GM21723 (cell line): Measurements from ENCODE around the gene DENND4A.
"Not testable (repeated sequence)": the region's sequence is repeated elsewhere in the genome, so short reads cannot be mapped to it uniquely, and the experiment has no call there.

Experiments used
- ATAC-seq: cut with Tn5 transposase; IDR thresholded peaks from one replicate; pipeline ENCODE4 v1.9.1; 2021; ENCODE audit warnings: mild to moderate bottlenecking, moderate library complexity; ENCODE audit not compliant: unreplicated experiment

DENND4A gene

DNA sequence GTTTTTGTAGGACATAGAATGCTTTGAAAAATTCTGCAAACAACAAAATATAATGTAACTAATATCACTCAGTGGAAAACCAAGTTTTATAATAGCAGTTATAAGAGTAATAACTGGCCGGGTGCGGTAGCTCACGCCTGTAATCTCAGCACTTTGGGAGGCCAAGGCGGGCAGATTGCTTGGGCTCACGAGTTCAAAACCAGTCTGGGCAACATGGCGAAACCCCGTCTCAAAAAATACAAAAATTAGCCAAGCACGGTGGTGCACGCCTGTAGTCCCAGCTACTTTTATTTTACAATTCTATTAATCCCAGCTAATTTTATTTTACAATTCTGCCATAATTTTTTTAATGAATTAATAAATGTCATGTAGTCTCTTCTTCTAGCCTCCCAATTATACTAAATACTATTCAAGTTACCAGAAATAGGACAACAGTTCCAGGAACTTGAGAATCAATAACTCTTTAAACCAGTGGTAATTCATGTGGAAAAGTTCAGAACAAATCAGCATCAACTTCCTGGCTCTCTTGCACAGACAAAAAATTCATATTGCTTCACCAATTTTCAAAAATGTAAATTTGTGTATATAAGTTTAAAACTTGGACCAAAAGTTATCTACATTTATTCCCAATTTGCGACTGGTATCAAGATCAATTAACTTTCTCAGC lies 2.2 kb downstream of the DENND4A start:
- no peak for ATAC-seq

DNA sequence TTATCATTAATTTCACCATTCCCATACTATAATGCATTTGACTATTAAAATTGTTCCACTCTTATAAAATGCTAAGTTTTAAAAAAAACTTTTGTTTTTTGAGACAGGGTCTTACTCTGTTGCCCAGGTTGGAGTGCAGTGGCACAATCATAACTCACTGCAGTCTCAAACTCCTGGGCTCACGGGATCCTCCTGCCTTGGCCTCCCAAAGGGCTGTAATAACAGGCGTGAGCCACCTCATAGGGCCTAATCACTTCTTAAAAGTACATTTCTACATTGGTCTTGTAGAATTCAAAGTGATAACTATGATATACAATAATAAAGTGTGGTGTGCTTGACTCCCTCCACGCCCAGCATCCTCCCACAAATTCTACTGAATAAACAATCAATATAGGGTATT lies 3.0 kb downstream of the DENND4A start:
- ATAC-seq = no peak

DNA sequence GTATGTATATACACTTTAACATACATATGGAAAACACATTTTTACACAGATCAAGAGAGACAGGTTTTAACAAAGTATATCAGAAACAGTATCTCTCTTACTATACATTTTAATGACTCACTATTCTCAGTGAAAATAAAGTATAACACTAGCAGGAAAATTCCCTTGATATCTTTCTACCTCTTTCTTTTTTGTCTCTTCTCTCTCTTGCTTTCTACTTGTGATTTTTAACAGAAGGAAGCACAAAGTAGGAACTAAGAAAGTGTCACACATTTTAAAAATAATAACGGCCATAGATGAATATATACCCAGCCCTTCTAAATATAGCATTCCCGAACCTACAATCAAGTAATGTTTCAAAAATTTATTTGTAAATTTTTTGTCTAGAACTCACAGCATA lies 4.8 kb downstream of the DENND4A start:
- no peak for ATAC-seq

DNA sequence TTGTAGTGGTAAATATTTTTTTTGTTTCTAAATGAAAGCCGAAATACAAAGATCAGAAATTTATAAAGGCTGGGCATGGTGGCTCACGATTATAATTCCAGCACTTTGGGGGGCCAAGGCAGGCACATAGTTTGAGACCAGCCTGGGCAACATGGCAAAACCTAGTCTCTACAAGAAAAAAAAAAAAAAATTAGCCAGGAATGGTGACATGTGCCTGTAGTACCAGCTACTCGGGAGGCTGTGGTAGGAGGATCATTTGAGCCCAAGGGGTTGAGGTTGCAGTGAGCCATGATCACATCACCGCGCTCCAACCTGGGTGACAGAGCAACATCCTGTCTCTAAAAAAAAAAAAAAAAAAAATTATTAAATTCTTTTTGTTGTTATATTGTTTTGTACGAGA lies 6.9 kb downstream of the DENND4A start:
- ATAC-seq = no peak

DNA sequence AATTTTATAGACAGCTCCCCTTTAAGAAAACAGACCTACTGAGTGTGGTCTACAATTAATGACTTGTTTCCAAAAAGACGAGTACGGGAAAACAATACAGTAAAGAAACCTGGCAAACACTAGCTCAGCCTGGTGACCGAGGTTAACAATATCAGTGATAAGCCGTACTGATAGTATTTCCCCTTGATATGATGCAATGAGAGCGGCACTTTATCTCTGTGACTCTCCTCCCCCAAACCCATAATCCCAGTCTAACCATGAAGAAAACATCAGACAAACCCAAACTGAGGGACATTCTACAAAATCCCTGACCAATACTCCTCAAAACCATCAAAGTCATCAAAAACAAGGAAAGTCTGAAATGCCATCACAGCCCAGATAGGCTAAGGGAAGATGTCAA lies 8.2 kb downstream of the DENND4A start:
- ATAC-seq = no peak

DNA sequence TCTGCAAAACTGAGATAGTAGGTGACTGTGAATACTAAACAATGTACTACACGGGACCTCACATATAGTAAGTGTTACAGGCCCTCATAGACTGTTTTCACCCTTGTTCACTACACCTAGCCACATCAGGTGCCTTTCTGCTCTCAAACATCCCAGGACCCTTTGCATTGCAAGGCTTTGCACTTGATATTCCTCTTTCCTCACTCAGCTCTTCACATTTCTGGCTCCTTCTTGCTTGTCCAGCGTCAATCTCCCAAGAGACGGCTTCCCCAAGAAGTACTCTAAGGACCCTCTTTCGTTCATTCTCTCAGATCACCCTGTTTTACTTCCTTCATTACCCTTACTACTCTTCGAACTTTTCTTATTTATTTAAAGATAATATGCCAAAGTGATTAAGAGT lies 10.0 kb downstream of the DENND4A start:
- no peak for ATAC-seq

DNA sequence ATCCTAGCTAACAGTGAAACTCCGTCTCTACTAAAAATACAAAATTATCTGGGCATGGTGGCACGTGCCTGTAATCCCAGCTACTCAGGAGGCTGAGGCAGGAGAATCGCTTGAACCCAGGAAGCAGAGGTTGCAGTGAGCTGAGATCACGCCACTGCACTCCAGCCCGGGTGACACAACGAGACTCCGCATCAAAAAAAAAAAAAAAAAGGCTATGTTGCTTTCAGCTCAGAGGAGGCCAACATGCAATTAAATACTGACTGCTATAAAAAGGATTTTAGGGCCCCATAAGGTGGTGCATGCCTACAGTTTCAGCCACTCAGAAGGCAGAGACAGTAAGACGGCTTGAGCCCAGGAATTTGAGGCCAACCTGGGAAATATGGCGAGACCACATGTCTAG lies 13.4 kb downstream of the DENND4A start:
- ATAC-seq = not testable (repeated sequence)

DNA sequence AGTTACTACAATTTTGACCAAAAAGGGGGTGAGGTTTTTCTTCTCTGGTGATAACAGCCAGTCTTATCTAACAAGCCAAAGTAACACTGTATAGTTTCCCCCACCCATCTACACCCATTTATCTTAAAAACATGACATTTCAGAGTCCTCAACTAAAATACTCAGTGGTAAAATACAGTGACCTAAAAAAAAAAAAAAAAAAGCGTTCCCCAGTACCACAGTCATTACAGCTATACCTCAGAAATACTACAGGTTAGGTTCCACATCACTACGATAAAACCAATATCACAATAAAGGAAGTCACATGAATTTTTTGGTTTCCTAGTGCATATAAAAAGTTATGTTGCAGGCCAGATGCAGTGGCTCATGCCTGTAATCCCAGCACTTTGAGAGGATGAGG lies 13.8 kb downstream of the DENND4A start:
- no peak for ATAC-seq

DNA sequence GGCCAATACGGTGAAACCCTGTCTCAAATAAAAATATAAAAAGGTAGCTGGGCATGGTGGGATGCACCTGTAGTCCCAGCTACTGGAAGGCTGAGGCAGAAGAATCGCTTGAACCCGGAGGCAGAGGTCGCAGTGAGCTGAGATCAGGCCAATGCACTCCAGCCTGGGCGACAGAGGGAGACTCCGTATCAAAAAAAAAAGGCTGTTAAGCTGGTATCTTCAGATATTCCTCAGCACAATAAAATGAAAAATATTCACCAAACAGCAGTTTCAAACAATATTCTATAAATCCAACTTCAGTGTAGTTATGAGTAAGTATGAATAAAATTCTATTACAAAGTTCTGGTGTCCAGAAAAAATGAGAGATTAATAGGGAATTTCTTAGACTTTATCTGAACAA lies 14.2 kb downstream of the DENND4A start:
- ATAC-seq = no peak

DNA sequence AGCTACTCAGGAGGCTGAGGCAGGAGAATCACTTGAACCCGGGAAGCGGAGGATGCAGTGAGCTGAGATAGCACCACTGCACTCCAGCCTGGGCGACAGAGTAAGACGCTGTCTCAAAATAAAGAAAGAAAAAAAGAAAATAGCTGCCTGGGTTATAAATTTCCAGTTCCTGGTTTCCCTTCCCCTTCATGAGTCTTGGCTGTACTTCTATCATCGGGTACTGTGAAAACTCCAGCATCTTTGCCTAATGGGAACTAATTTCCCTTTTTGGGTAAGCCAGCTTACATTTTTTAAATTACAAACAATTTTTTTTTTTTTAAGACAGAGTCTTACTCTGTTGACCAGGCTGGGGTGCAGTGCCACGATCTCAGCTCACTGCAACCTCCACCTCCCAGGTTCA lies 15.0 kb downstream of the DENND4A start:
- no peak for ATAC-seq

DNA sequence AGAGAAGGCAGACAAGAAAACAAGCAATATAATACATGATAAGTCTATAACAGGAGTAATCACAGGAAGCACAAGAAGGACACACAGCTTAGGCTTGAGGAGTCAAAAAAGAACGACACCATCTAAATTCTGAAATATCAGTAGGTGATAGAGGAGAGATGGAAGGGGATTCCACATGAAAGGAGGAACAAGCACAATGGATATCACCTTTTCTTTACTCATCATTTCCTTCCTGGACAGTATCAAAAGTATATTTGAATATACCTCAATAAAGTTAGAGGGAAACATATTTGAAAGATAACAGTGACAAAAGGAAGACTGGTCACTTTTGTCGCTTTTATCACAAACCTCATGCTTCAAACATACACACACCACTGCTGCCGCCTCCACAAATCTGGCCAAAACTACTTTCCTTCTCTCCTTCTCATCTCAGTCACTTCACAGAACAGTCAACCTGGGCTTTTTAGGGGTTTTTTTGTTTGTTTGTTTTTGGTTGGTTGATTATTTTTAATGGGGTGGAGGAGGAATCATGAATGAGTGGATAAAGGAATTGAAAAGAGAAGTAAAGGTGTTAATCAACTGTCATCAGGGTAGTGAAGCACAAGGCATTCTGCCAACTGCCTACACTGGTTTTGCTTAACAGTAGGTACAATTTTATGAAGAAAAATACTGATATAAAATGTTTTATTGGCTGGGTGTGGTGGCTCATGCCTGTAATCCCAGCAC lies 18.5 kb downstream of the DENND4A start:
- no peak for ATAC-seq

DNA sequence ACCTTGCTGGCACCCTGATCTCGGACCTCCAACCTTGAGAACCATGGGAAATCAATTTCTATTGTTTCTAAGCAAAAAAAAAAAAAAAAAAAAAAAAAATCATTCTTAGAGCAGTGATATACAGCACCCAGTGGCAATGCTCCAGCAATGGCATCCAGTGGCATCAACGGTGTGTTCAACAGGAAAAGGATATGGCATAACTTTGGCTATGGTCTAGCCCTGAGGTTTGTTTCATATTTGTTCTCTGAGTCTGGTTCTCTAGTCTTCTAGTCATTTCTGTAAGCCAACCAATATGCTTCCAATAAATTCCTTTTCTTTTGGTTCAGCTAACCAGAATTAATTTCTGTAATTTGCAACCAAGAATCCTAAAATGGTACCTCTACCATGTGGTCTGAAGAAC lies 19.2 kb downstream of the DENND4A start:
- no peak for ATAC-seq

DNA sequence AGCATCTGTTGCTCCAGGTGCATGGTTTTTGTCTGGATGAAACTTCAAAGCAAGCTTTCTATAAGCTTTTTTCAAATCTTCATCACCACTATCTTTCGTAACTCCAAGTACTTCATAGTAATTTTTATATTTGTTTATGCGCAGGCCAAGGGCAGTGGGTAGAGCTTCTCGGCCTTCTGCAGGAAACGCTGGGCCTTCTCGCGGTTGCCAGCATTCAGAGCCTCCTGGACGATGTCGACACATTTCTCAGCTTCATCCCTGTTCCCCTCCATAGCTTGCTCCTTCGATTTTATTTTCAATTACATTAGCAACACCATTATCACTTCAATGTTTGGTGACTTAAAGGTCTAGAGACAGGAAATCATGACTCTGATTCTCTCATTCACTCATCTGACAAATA lies 20.2 kb downstream of the DENND4A start:
- no peak for ATAC-seq

DNA sequence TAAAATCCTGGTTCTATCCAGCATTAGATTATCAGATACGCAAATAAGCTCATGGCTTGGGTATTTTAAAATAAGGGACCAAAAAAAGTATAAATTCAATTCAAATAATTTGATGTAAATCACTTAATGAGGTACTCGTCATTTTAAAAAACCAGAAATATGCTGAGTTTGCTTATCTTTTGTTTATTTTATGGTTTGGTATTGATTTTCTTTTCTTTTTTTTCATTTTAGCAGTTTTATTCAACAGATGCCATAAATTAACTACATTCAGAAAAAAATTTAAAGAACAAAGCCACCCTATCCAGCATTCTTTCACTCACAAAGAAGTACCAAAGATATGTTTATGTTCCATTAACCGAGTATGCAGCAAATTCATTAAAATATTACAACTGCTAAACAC lies 22.6 kb downstream of the DENND4A start:
- ATAC-seq = no peak

DNA sequence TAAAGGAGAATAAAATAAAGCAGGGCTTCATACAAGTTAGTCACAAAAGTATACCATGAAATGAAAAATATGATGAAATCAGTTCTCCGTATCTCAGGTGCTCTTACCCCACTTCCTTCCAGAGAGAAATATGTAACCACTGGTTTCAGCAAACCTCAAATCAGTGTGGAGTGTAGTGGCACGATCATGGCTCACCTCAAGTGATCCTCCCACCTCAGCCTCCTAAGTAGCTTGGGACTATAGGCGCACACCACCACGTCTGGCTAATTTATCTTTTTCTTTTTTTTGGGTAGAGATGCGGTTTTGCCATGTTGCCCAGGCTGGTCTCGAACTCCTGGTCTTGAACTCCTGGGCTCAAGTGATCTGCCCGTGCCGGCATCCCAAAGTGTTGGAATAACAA lies 24.2 kb downstream of the DENND4A start:
- no peak for ATAC-seq

DNA sequence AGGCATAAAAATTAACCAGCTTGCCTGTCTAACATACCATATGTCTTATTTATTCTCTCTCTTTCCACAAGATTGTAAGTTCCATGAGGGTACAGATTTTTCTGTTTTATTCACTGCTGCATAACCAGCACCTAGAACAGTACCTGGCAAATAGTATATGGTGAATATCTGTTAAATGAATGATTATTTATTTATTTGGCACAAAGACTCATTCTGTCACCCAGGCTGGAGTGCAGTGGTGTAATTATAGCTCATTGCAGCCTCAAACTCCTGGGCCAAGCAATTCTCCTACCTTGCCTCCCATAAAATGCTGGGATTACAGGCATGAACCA lies 24.9 kb downstream of the DENND4A start:
- ATAC-seq = no peak

DNA sequence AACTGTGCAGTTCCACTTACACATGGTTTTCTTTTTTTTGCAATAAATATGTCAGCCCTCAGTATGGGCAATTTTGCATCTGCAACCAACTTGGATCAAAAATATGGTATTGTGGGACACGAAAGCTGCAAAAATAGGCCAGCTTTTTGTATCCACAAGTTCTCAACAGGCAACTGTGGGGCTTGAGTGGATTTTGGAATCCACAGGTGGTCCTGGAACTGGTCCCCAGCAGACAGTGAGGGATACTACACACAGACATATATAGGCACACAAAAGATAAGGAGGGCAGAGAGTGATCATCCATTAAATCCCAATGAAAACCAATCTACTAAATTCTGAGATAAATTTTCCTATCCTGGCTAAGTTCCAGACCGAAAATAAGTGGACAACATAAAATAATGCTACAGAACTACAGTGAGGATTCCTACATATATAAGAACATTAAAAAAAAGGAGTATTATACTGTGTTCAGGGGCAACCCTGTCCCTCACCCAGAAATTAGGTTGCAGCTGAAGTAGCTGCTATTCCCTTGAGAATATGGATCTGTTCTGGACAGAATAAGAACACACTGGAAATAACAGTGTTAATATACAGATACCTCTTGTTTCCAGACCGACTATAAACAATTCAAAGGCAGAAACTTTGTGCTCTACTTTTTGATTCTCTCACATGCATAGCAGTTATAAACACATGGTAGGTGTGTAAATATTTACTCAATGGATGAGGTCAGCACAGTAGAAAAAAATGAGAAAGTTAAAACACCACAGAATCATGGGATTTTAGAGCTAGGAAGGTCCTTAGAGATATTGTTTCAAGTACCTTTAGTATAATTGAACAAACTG lies 25.4 kb downstream of the DENND4A start:
- no peak for ATAC-seq

DNA sequence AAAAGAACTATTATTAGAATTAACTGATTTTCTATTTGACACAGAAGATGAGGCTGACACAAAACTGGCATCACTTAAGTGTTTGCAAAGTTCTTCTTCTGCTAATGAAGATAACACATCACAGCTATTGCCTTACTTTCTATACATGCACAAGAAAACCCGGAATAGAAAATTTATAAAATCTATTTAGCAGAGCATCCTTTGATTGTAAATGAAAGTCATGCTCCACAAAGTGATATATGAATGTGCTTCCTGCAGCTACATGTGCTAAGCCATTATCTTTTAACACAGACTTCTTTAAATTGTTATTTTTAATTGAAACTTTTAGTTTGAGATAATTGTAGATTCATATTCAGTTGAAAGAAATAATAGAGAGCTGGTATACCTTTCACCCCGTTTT lies 27.0 kb downstream of the DENND4A start:
- ATAC-seq = no peak

DNA sequence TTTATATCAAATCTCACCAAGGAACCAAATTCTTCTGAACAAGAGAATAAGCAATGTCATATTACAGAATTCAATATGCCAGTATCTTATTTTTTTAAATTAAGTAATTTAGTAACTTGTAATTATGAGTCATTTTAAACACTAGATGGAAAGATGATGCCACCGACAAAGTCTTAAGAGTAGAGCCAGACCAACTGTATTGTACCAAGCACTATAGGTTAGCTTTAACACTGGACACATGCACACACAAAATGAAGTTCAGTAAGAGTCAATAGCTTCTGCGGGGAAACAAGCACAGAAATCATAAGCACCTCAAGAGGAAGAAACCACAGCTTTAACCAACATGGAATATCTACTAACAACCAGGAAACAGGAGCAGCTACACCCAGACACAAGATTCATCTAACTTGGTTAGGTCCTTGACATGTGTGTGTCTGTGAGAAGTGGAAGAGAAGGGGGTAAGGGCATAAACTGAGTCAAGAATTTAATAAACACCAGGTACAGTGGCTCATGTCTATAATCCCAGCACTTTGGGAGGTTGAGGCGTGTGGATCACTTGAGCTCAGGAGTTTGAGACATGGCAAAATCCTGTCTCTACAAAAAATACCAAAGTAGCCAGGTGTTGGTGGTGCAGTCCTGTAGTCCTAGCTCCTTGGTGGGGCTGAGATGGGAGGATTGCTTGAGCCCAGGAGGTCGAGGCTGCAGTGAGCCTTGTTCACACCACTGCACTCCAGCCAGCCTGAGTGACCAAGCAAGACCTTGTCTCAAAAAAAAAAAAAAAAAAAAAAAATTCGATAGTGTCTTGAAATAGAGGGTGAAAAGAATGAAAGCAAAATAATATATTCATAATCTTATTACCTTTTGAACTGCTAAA lies 28.9 kb downstream of the DENND4A start:
- ATAC-seq = no peak

DNA sequence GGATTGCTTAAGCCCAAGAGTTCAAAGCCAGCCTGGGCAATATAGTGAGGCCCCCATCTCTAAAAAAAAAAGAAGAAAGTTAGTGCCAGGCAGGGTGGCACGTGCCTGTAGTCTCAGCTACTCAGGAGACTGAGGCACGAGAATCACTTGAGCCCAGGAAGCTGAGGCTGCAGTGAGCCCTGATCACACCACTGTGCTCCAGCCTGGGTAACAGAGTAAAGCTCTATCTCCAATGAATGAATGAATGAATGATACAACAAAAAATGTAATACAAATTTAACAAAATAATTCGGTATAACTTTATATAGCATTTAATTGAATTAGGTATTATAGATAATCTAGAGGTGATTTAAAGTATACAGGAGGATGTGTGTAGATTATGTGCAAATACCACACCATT lies 29.7 kb downstream of the DENND4A start:
- no peak for ATAC-seq
